Raji (cell line): ENCODE data around the gene LCE5A.

ENCODE experiments used
- POLR2A ChIP-seq: IDR thresholded peaks from 2 replicates; pipeline ENCODE4 v1.6.1; 2011; ENCODE audit warnings: low read depth, low read length, control low read depth; ENCODE audit not compliant: insufficient read depth

Gene LCE5A

GRCh38 chr1:152506899-152507498, 3.6 kb upstream of the LCE5A start:
- no peak for TF ChIP-seq POLR2A

GRCh38 chr1:152511596-152511995, 993 bp downstream of the LCE5A start:
- TF ChIP-seq POLR2A, result no peak

GRCh38 chr1:152513081-152513480, 2.5 kb downstream of the LCE5A start:
- no peak for TF ChIP-seq POLR2A

- TF ChIP-seq POLR2A, result no peak
Measured at GRCh38 chr1:152514715-152515433, 4.3 kb downstream of the LCE5A start.

- no peak for TF ChIP-seq POLR2A
Measured at GRCh38 chr1:152515434-152515783, 4.8 kb downstream of the LCE5A start.

GRCh38 chr1:152516082-152516481, 5.5 kb downstream of the LCE5A start:
- no peak for TF ChIP-seq POLR2A

GRCh38 chr1:152517237-152517811, 6.7 kb downstream of the LCE5A start:
- TF ChIP-seq POLR2A, result no peak

GRCh38 chr1:152519851-152520250, 9.2 kb downstream of the LCE5A start:
- no peak for TF ChIP-seq POLR2A

GRCh38 chr1:152520561-152521090, 10.0 kb downstream of the LCE5A start:
- TF ChIP-seq POLR2A, result no peak

GRCh38 chr1:152525080-152525641, 14.6 kb downstream of the LCE5A start:
- TF ChIP-seq POLR2A, result no peak

GRCh38 chr1:152533327-152533938, 22.8 kb downstream of the LCE5A start:
- no peak for TF ChIP-seq POLR2A

GRCh38 chr1:152535774-152536173, 25.2 kb downstream of the LCE5A start:
- no peak for TF ChIP-seq POLR2A

- TF ChIP-seq POLR2A, result no peak
Measured at GRCh38 chr1:152537496-152537895, 26.9 kb downstream of the LCE5A start.

- no peak for TF ChIP-seq POLR2A
Measured at GRCh38 chr1:152539901-152540300, 29.3 kb downstream of the LCE5A start.

- TF ChIP-seq POLR2A, result no peak
Measured at GRCh38 chr1:152543820-152544219, 33.2 kb downstream of the LCE5A start.
